A673 (cell line): ENCODE data around the gene IVNS1ABP. TPM values are rescaled to one million over a fixed set of nuclear protein-coding genes. Genes with fewer than 3 reads are reported as not detected.

Source experiments
- BruUV-seq: library from RNA; stranded (reverse); fragments of 400-500 nt; replicated peaks from 2 replicates; lab custom pipeline; 2021; lab: Mats Ljungman, UMichigan
- CTCF ChIA-PET: fragments of 300-600 bp; sonication (Branson Sonifier 250); formaldehyde crosslinking; loops from one replicate; lab custom pipeline; 2022; ENCODE audit warnings: antibody characterized with exemption; lab: Charles Lee
- POLR2A ChIA-PET: fragments of 300-600 bp; sonication (Branson Sonifier 250); formaldehyde crosslinking; loops from one replicate; lab custom pipeline; 2022; ENCODE audit warnings: antibody characterized with exemption; ENCODE audit not compliant: low non-redundant PET; lab: Charles Lee
- DNase-seq: peaks from one replicate; pipeline ENCODE4 v3.0.0-alpha.2; 2015; ENCODE audit warnings: low spot score
- H3K27ac ChIP-seq: fragments of 200-600 bp; sonication (generic); 2 replicates; pipeline ENCODE4 v1.5.1; 2016; ENCODE audit warnings: mixed run types, low read depth, mild to moderate bottlenecking, mixed read lengths, antibody characterized with exemption, low read length; ENCODE audit not compliant: poor library complexity, severe bottlenecking
- H3K27me3 ChIP-seq: fragments of 200-600 bp; sonication (generic); replicated peaks from 2 replicates; pipeline ENCODE4 v1.6.1; 2017; ENCODE audit warnings: mixed run types, low read depth, mild to moderate bottlenecking, mixed read lengths, antibody characterized with exemption, low read length; ENCODE audit not compliant: insufficient read depth, poor library complexity
- H3K36me3 ChIP-seq: fragments of 200-600 bp; sonication (generic); 2 replicates; pipeline ENCODE4 v1.6.1; 2016; ENCODE audit warnings: mixed run types, mild to moderate bottlenecking, mixed read lengths, antibody characterized with exemption, low read length; ENCODE audit not compliant: insufficient read depth, poor library complexity, severe bottlenecking
- H3K4me1 ChIP-seq: fragments of 200-600 bp; sonication (generic); 2 replicates; pipeline ENCODE4 v1.6.1; 2017; ENCODE audit warnings: mixed run types, mild to moderate bottlenecking, mixed read lengths, antibody characterized with exemption, low read length; ENCODE audit not compliant: insufficient read depth, poor library complexity, severe bottlenecking
- H3K4me3 ChIP-seq: fragments of 200-600 bp; sonication (generic); 2 replicates; pipeline ENCODE4 v1.5.1; 2016; ENCODE audit warnings: low read depth, mixed run types, mild to moderate bottlenecking, mixed read lengths, low read length; ENCODE audit not compliant: poor library complexity, severe bottlenecking
- H3K9me3 ChIP-seq: fragments of 200-600 bp; sonication (generic); 2 replicates; pipeline ENCODE4 v1.6.1; 2016; ENCODE audit warnings: mixed run types, low read depth, mild to moderate bottlenecking, mixed read lengths, antibody characterized with exemption, low read length; ENCODE audit not compliant: poor library complexity, severe bottlenecking
- CTCF ChIP-seq: fragments of 300-800, 200-600 bp; sonication (generic); conservative IDR thresholded peaks from 2 replicates; pipeline ENCODE4 v1.5.1; 2017; ENCODE audit warnings: low read depth, mild to moderate bottlenecking, antibody characterized with exemption, low read length, moderate library complexity, mixed read lengths
- EZH2 ChIP-seq: fragments of 200-600 bp; sonication (generic); IDR thresholded peaks from 2 replicates; pipeline ENCODE4 v1.6.1; 2017; ENCODE audit warnings: borderline replicate concordance, low read depth, mild to moderate bottlenecking, mixed read lengths, antibody characterized with exemption, low read length; ENCODE audit not compliant: poor library complexity, severe bottlenecking
- intact Hi-C: fragments of 100-400 bp; cut with micrococcal nuclease; formaldehyde crosslinking; loops from one replicate; pipeline ENCODE4 v1.10.0; 2022; ENCODE audit not compliant: unreplicated experiment
- total RNA-seq: library from RNA; stranded (reverse); gene quantifications from 2 replicates; pipeline ENCODE4 v1.2.3, GENCODE V29; 2021

The IVNS1ABP gene
- total RNA-seq, 1 experiment from 2014 or later, result 221 TPM

- ChIA-PET CTCF (interaction anchor here (0.8 kb wide), 1 partner anchor 239 kb away, joined by 3 read pairs; no protein-coding TSS in a partner anchor), POLR2A (no interaction called here)
- Histone ChIP-seq H3K36me3 (peaks cover 25% of the 10 kb centered on the region), H3K4me3 (no peak overlapping the region), H3K9me3 (no peaks in the 10 kb centered on the region), H3K27ac (peak overlapping the region; percentile 28), H3K27me3 (no peaks in the 10 kb centered on the region), H3K4me1 (no peaks in the 10 kb centered on the region)
- intact Hi-C loops, result no loop called here
- no peak for DNase-seq
- no TSS peak for BruUV-seq
- TF ChIP-seq CTCF, result no peak
- TF ChIP-seq EZH2, result no peak
Measured at GRCh38 chr1:185291652-185292051, 25.4 kb downstream of the IVNS1ABP start.

DNA sequence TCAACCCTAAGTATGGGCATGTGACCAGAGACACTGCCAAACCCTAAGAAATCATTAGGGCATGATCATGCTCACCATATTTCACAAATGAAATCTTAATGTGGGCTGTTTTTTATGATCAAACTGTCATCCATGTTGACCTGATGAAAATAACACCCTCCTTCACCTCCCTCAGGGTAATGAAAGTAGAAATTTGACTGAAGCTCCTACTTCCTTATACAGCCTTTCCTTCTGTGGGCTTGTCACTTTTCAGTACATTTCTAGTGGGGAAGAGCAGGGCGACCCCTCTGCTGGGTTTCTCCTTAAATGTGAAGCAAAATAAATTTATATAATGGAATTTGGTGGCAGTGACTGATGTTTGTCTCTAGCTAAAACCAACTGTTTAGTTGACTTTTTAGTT, 25.9 kb downstream of the IVNS1ABP start:
- peak overlapping the region; percentile 28 for H3K27ac ChIP-seq
- H3K27me3 ChIP-seq, result no peaks in the 10 kb centered on the region
- H3K36me3 ChIP-seq, result peaks cover 21% of the 10 kb centered on the region
- ChIA-PET CTCF (interaction anchor here (0.8 kb wide), 1 partner anchor 240 kb away, joined by 3 read pairs; no protein-coding TSS in a partner anchor), POLR2A (no interaction called here)
- no peak for DNase-seq
- no peak overlapping the region for H3K4me3 ChIP-seq
- BruUV-seq, result no TSS peak
- H3K9me3 ChIP-seq, result no peaks in the 10 kb centered on the region
- no peaks in the 10 kb centered on the region for H3K4me1 ChIP-seq
- TF ChIP-seq CTCF (no peak), EZH2 (no peak)
- intact Hi-C loops, result no loop called here

GRCh38 chr1:185289880-185290279, 27.2 kb downstream of the IVNS1ABP start:
- ChIA-PET POLR2A (no interaction called here), CTCF (no interaction called here)
- intact Hi-C loops, result no loop called here
- no peaks in the 10 kb centered on the region for H3K4me1 ChIP-seq
- H3K36me3 ChIP-seq, result peaks cover 8% of the 10 kb centered on the region
- no peak for TF ChIP-seq CTCF
- TF ChIP-seq EZH2, result no peak
- BruUV-seq, result no TSS peak
- H3K9me3 ChIP-seq, result no peaks in the 10 kb centered on the region
- H3K27ac ChIP-seq, result no peak overlapping the region
- no peak overlapping the region for H3K4me3 ChIP-seq
- DNase-seq, result no peak
- no peaks in the 10 kb centered on the region for H3K27me3 ChIP-seq
